ENCODE data around the gene RAD51D.

RAD51D gene

DNA sequence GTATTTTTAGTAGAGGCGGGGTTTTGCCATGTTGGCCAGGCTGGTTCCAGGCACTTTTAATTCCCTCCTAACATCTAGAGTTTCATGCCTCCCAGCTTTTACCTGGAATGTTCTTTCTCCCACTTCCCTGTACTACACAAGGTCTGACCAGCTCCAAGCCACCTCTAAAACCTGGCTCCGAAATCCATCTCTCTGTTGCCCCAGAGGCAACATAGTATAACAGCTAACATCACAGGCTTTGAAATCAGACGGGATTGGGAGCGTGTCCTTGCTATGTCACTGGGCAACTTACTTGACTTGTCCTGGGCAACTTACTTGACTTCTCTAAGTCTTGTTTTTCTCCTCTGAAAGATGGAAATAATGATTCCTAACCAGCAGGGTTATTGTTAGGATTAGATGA lies 43.1 kb upstream of the RAD51D start:
- POLR2A ChIA-PET, result interaction anchor here (1.0 to 1.2 kb wide), 2 partner anchors 32 to 80 kb away, joined by 3 read pairs; partner anchors contain the start of gene SLFN5
- CTCF ChIA-PET, result interaction anchor here (0.7 to 1.0 kb wide), 2 partner anchors 97 to 372 kb away, joined by 3 read pairs; no protein-coding TSS in a partner anchor

GRCh38 chr17:35161281-35161761 lies 41.7 kb upstream of the RAD51D start:
- POLR2A ChIA-PET, result no interaction called here
- no peaks in the 10 kb centered on the region for H3K9me3 ChIP-seq (ENCODE audit: control insufficient read depth, insufficient read depth, low read depth, low read length)
- CTCF ChIA-PET, result interaction anchor here (0.6 to 0.9 kb wide), 4 partner anchors 152 to 381 kb away, joined by 3 to 6 read pairs (median 4); no protein-coding TSS in a partner anchor
- H3K4me1 ChIP-seq (ENCODE audit: control insufficient read depth, insufficient read depth, low read length), result peaks cover 4% of the 10 kb centered on the region; the same call in 1 of the 2 replicates
- no peak overlapping the region for H3K27ac ChIP-seq (ENCODE audit: extremely low read depth, low read depth, low read length)
- no peaks in the 10 kb centered on the region for H3K36me3 ChIP-seq (ENCODE audit: control insufficient read depth in 2 of 2, insufficient read depth in 1 of 2, low read length in 2 of 2)
- no peak overlapping the region for H3K4me3 ChIP-seq (ENCODE audit: low read depth, low read length)
- TF ChIP-seq ZFP69B (tag by site-specific recombination; IDR thresholded peaks at IDR 0.05), result no peak
- TF ChIP-seq ZNF239 (tag by site-specific recombination; IDR thresholded peaks at IDR 0.05), result no peak
- no peak for TF ChIP-seq ZNF513 (tag by site-specific recombination; IDR thresholded peaks at IDR 0.05)
- TF ChIP-seq, protein P1, sequence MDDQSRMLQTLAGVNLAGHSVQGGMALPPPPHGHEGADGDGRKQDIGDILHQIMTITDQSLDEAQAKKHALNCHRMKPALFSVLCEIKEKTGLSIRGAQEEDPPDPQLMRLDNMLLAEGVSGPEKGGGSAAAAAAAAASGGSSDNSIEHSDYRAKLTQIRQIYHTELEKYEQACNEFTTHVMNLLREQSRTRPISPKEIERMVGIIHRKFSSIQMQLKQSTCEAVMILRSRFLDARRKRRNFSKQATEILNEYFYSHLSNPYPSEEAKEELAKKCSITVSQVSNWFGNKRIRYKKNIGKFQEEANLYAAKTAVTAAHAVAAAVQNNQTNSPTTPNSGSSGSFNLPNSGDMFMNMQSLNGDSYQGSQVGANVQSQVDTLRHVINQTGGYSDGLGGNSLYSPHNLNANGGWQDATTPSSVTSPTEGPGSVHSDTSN (CRISPR knock-in tag; IDR thresholded peaks at IDR 0.05), result no peak
- TF ChIP-seq KLF1 (tag by site-specific recombination; IDR thresholded peaks at IDR 0.05), result no peak
- no peak for TF ChIP-seq ZNF266 (tag by site-specific recombination; IDR thresholded peaks at IDR 0.05; ENCODE audit: low read depth)
- TF ChIP-seq, protein P2, sequence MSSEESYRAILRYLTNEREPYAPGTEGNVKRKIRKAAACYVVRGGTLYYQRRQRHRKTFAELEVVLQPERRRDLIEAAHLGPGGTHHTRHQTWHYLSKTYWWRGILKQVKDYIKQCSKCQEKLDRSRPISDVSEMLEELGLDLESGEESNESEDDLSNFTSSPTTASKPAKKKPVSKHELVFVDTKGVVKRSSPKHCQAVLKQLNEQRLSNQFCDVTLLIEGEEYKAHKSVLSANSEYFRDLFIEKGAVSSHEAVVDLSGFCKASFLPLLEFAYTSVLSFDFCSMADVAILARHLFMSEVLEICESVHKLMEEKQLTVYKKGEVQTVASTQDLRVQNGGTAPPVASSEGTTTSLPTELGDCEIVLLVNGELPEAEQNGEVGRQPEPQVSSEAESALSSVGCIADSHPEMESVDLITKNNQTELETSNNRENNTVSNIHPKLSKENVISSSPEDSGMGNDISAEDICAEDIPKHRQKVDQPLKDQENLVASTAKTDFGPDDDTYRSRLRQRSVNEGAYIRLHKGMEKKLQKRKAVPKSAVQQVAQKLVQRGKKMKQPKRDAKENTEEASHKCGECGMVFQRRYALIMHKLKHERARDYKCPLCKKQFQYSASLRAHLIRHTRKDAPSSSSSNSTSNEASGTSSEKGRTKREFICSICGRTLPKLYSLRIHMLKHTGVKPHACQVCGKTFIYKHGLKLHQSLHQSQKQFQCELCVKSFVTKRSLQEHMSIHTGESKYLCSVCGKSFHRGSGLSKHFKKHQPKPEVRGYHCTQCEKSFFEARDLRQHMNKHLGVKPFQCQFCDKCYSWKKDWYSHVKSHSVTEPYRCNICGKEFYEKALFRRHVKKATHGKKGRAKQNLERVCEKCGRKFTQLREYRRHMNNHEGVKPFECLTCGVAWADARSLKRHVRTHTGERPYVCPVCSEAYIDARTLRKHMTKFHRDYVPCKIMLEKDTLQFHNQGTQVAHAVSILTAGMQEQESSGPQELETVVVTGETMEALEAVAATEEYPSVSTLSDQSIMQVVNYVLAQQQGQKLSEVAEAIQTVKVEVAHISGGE (tag by site-specific recombination; conservative IDR thresholded peaks at IDR 0.05; ENCODE audit: low read depth), result no peak
- no peak for TF ChIP-seq ZNF366 (tag by site-specific recombination; conservative IDR thresholded peaks at IDR 0.05)
- TF ChIP-seq ZFP3 (tag by site-specific recombination; IDR thresholded peaks at IDR 0.05; ENCODE audit: low read depth), result no peak
- TF ChIP-seq ZNF155 (tag by site-specific recombination; IDR thresholded peaks at IDR 0.05), result no peak

More for the DNA sequence above, 43.1 kb upstream of the RAD51D start:
- H3K9me3 ChIP-seq (ENCODE audit: control insufficient read depth, insufficient read depth, low read depth, low read length), result no peaks in the 10 kb centered on the region
- H3K27ac ChIP-seq (ENCODE audit: extremely low read depth, low read depth, low read length), result no peak overlapping the region
- H3K4me3 ChIP-seq (ENCODE audit: low read depth, low read length), result no peak overlapping the region
- peaks cover 4% of the 10 kb centered on the region; the same call in 1 of the 2 replicates for H3K4me1 ChIP-seq (ENCODE audit: control insufficient read depth, insufficient read depth, low read length)
- H3K36me3 ChIP-seq (ENCODE audit: control insufficient read depth in 2 of 2, insufficient read depth in 1 of 2, low read length in 2 of 2), result no peaks in the 10 kb centered on the region
- TF ChIP-seq, protein P3, sequence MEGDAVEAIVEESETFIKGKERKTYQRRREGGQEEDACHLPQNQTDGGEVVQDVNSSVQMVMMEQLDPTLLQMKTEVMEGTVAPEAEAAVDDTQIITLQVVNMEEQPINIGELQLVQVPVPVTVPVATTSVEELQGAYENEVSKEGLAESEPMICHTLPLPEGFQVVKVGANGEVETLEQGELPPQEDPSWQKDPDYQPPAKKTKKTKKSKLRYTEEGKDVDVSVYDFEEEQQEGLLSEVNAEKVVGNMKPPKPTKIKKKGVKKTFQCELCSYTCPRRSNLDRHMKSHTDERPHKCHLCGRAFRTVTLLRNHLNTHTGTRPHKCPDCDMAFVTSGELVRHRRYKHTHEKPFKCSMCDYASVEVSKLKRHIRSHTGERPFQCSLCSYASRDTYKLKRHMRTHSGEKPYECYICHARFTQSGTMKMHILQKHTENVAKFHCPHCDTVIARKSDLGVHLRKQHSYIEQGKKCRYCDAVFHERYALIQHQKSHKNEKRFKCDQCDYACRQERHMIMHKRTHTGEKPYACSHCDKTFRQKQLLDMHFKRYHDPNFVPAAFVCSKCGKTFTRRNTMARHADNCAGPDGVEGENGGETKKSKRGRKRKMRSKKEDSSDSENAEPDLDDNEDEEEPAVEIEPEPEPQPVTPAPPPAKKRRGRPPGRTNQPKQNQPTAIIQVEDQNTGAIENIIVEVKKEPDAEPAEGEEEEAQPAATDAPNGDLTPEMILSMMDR (tag by site-specific recombination; IDR thresholded peaks at IDR 0.05), result no peak
- TF ChIP-seq YY1 (tag by site-specific recombination; IDR thresholded peaks at IDR 0.05) (no peak), ZBTB7A (tag by site-specific recombination; IDR thresholded peaks at IDR 0.05; ENCODE audit: low read depth) (no peak), ZSCAN23 (tag by site-specific recombination; IDR thresholded peaks at IDR 0.05) (no peak), ZNF571 (tag by site-specific recombination; IDR thresholded peaks at IDR 0.05) (no peak), BCL11A (tag by site-specific recombination; IDR thresholded peaks at IDR 0.05; ENCODE audit: low read depth) (no peak), ZFP41 (tag by site-specific recombination; IDR thresholded peaks at IDR 0.05; ENCODE audit: borderline replicate concordance) (no peak), SETDB1 (IDR thresholded peaks at IDR 0.05; ENCODE audit: insufficient read length, low read length) (no peak), ZNF221 (tag by site-specific recombination; IDR thresholded peaks at IDR 0.05; ENCODE audit: borderline replicate concordance) (no peak), ZNF558 (tag by site-specific recombination; IDR thresholded peaks at IDR 0.05) (no peak), ZBTB44 (tag by site-specific recombination; IDR thresholded peaks at IDR 0.05) (no peak), BCL11B (tag by site-specific recombination; IDR thresholded peaks at IDR 0.05; ENCODE audit: low read depth) (no peak)
- TF ChIP-seq, protein P2 (tag by site-specific recombination; conservative IDR thresholded peaks at IDR 0.05; ENCODE audit: low read depth), result no peak
